ENCODE data around the gene TRIM67.

- TF ChIP-seq CTCF (IDR thresholded peaks at IDR 0.05; ENCODE audit: poor library complexity, severe bottlenecking), result no peak
- TF ChIP-seq EZH2 (IDR thresholded peaks at IDR 0.05; ENCODE audit: borderline replicate concordance, insufficient read depth, low read length, poor library complexity, severe bottlenecking), result no peak
Measured at GRCh38 chr1:231248778-231249177, 86.9 kb downstream of the TRIM67 start.

Data from neural cell (in vitro differentiated cells).